HepG2 (cell line): ENCODE measurements around the gene DLX3. TPM values are rescaled to one million over a fixed set of nuclear protein-coding genes. Genes with fewer than 3 reads are reported as not detected.

Experiments
- CBX1 ChIP-seq: IDR thresholded peaks from one replicate; pipeline ENCODE4 v1.6.1; 2016; ENCODE audit warnings: antibody characterized with exemption, low read depth
- CBX2 ChIP-seq, 2 experiments: fragments of 200-600 bp in 1 of 2; sonication (generic); formaldehyde crosslinking in 1 of 2; IDR thresholded peaks; 2 replicates each; pipeline versions ENCODE4 v1.7.0 to v1.8.1; 2018 to 2022; ENCODE audit warnings: low read depth in 2 of 2, low read length in 1 of 2, mild to moderate bottlenecking in 1 of 2, missing genetic modification reagents in 1 of 2
- IKZF4 ChIP-seq: sonication (generic); formaldehyde crosslinking; IDR thresholded peaks from 2 replicates; pipeline ENCODE4 v1.5.1; 2020; ENCODE audit warnings: borderline replicate concordance, mild to moderate bottlenecking, low read depth, missing genetic modification reagents; ENCODE audit errors: not compliant biosample characterization
- KLF11 ChIP-seq: IDR thresholded peaks from 2 replicates; pipeline ENCODE4 v1.6.1; 2016; ENCODE audit warnings: missing compliant biosample characterization
- NFIB ChIP-seq: sonication (generic); formaldehyde crosslinking; IDR thresholded peaks from 2 replicates; pipeline ENCODE4 v1.9.0; 2021; ENCODE audit warnings: missing genetic modification reagents, mild to moderate bottlenecking, borderline replicate concordance
- NR2F2 ChIP-seq: IDR thresholded peaks from 2 replicates; pipeline ENCODE4 v1.6.1; 2012; ENCODE audit warnings: low read depth, inconsistent platforms, borderline replicate concordance
- SIN3B ChIP-seq: fragments of 150-350 bp; IDR thresholded peaks from 2 replicates; pipeline ENCODE4 v1.6.1; 2014; ENCODE audit warnings: low read length
- SRY ChIP-seq: sonication (generic); formaldehyde crosslinking; IDR thresholded peaks from 2 replicates; pipeline ENCODE4 v1.8.0; 2022; ENCODE audit warnings: mild to moderate bottlenecking, missing genetic modification reagents
- ZNF121 ChIP-seq: sonication (generic); formaldehyde crosslinking; IDR thresholded peaks from 2 replicates; pipeline ENCODE4 v1.5.0; 2020; ENCODE audit warnings: mild to moderate bottlenecking, missing genetic modification reagents
- ZNF20 ChIP-seq: sonication (generic); formaldehyde crosslinking; IDR thresholded peaks from 2 replicates; pipeline ENCODE4 v1.4.0; 2020; ENCODE audit warnings: mild to moderate bottlenecking, moderate library complexity, missing genetic modification reagents
- ZNF558 ChIP-seq: sonication (generic); formaldehyde crosslinking; IDR thresholded peaks from 2 replicates; pipeline ENCODE4 v1.9.0; 2022; ENCODE audit warnings: mild to moderate bottlenecking, missing genetic modification reagents, borderline replicate concordance
- ZNF724P ChIP-seq: sonication (generic); formaldehyde crosslinking; IDR thresholded peaks from 2 replicates; pipeline ENCODE4 v1.8.0; 2022; ENCODE audit warnings: missing genetic modification reagents, borderline replicate concordance
- ZSCAN21 ChIP-seq: sonication (generic); formaldehyde crosslinking; IDR thresholded peaks from 2 replicates; pipeline ENCODE4 v1.8.0; 2022; ENCODE audit warnings: mild to moderate bottlenecking, missing genetic modification reagents, moderate library complexity, borderline replicate concordance
- polyA plus RNA-seq, 8 experiments: library from polyadenylated mRNA; depleted of rRNA in 3 of 8; stranded (reverse) in 7 of 8; unstranded in 1 of 8; fragments of >200 nt; fragmentation: Illumina TruSeq in 4 of 8; extraction: Trizol in 4 of 8; gene quantifications; 2 replicates each; pipeline versions ENCODE4 v1.2.1 to v1.2.3, GENCODE V29; 2011 to 2016; ENCODE audit warnings: low read depth in 4 of 8, missing spikeins in 1 of 8, mixed read lengths in 1 of 8; ENCODE audit not compliant: insufficient read depth in 1 of 8
- total RNA-seq, 5 experiments: library from RNA; depleted of rRNA; stranded (reverse); fragments of >200 nt; fragmentation: Illumina TruSeq; extraction: Trizol; gene quantifications; 2 replicates each; pipeline ENCODE4 v1.2.3, GENCODE V29; 2016; ENCODE audit warnings: low read depth in 1 of 5
- TF ChIP-seq, protein P1 (sequence below): sonication (generic); formaldehyde crosslinking; IDR thresholded peaks from 2 replicates; pipeline ENCODE4 v1.9.0; 2021; ENCODE audit warnings: missing genetic modification reagents, borderline replicate concordance
- TF ChIP-seq, protein P2 (sequence below): sonication (generic); formaldehyde crosslinking; IDR thresholded peaks from 2 replicates; pipeline ENCODE4 v1.4.0; 2020; ENCODE audit warnings: missing genetic modification reagents
- TF ChIP-seq, protein P3 (sequence below): sonication (generic); formaldehyde crosslinking; IDR thresholded peaks from 2 replicates; pipeline ENCODE4 v1.4.0; 2020; ENCODE audit warnings: missing genetic modification reagents
- TF ChIP-seq, protein P4 (sequence below): sonication (generic); formaldehyde crosslinking; IDR thresholded peaks from 2 replicates; pipeline ENCODE4 v1.4.0; 2020; ENCODE audit warnings: missing genetic modification reagents

The DLX3 gene
- total and polyA plus RNA-seq, 2 of the 13 experiments (the other 11 are each of a cell fraction or from before 2014, with no cell fraction given) = 0.03 TPM; not detected in 1

DNA sequence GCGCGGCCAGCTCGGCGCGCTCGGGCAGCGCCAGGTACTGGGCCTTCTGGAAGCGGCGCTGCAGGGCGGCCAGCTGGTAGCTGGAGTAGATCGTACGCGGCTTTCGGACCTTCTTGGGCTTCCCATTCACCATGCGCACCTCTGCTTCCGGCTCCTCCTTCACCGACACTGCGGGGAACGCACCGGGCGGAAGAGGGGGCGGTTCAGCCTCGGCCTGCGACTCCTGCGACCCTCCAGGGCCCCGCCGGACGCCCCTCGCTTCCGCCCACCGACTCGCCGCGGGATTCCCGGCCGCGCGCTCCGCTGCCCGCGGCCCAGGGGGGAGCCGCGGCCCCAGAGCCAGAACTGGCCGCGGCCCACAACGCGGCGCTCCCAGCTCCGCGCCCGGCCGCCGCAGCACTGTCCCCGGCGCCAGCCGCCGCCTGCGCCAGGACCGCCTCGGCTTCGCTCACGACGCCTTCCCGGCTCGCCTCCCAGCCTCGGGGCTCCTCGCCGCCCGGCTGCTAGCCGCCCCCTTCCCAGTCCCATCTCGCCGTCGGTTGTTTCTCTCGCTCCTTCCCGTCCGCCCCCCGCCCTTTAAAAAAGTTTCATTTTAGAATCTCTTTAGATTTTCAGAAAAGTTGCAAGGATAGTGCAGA, 1.5 kb downstream of the DLX3 start (continued):
- TF ChIP-seq CBX2 (IDR thresholded peaks at IDR 0.05; ENCODE audit: low read depth, low read length) (no peak), CBX2 (CRISPR knock-in tag; IDR thresholded peaks at IDR 0.05; ENCODE audit: low read depth) (0 out of 2 replicates have a peak, but pooled peaks have one; percentile 42), ZSCAN21 (CRISPR knock-in tag) (peak; percentile 55; the same call in 1 of the 2 replicates), CBX1 (no peak), ZNF20 (CRISPR knock-in tag) (no peak), SIN3B (no peak), IKZF4 (CRISPR knock-in tag) (no peak), ZNF558 (CRISPR knock-in tag) (no peak), NR2F2 (no peak), NFIB (CRISPR knock-in tag) (no peak), ZNF724P (0 out of 2 replicates have a peak, but pooled peaks have one; percentile 42), ZNF121 (CRISPR knock-in tag) (no peak), KLF11 (no peak), SRY (CRISPR knock-in tag) (no peak)
- TF ChIP-seq, protein P1, sequence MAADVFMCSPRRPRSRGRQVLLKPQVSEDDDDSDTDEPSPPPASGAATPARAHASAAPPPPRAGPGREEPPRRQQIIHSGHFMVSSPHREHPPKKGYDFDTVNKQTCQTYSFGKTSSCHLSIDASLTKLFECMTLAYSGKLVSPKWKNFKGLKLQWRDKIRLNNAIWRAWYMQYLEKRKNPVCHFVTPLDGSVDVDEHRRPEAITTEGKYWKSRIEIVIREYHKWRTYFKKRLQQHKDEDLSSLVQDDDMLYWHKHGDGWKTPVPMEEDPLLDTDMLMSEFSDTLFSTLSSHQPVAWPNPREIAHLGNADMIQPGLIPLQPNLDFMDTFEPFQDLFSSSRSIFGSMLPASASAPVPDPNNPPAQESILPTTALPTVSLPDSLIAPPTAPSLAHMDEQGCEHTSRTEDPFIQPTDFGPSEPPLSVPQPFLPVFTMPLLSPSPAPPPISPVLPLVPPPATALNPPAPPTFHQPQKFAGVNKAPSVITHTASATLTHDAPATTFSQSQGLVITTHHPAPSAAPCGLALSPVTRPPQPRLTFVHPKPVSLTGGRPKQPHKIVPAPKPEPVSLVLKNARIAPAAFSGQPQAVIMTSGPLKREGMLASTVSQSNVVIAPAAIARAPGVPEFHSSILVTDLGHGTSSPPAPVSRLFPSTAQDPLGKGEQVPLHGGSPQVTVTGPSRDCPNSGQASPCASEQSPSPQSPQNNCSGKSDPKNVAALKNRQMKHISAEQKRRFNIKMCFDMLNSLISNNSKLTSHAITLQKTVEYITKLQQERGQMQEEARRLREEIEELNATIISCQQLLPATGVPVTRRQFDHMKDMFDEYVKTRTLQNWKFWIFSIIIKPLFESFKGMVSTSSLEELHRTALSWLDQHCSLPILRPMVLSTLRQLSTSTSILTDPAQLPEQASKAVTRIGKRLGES = no peak
- TF ChIP-seq, protein P2, sequence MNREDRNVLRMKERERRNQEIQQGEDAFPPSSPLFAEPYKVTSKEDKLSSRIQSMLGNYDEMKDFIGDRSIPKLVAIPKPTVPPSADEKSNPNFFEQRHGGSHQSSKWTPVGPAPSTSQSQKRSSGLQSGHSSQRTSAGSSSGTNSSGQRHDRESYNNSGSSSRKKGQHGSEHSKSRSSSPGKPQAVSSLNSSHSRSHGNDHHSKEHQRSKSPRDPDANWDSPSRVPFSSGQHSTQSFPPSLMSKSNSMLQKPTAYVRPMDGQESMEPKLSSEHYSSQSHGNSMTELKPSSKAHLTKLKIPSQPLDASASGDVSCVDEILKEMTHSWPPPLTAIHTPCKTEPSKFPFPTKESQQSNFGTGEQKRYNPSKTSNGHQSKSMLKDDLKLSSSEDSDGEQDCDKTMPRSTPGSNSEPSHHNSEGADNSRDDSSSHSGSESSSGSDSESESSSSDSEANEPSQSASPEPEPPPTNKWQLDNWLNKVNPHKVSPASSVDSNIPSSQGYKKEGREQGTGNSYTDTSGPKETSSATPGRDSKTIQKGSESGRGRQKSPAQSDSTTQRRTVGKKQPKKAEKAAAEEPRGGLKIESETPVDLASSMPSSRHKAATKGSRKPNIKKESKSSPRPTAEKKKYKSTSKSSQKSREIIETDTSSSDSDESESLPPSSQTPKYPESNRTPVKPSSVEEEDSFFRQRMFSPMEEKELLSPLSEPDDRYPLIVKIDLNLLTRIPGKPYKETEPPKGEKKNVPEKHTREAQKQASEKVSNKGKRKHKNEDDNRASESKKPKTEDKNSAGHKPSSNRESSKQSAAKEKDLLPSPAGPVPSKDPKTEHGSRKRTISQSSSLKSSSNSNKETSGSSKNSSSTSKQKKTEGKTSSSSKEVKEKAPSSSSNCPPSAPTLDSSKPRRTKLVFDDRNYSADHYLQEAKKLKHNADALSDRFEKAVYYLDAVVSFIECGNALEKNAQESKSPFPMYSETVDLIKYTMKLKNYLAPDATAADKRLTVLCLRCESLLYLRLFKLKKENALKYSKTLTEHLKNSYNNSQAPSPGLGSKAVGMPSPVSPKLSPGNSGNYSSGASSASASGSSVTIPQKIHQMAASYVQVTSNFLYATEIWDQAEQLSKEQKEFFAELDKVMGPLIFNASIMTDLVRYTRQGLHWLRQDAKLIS (CRISPR knock-in tag) = no peak
- TF ChIP-seq, protein P3, sequence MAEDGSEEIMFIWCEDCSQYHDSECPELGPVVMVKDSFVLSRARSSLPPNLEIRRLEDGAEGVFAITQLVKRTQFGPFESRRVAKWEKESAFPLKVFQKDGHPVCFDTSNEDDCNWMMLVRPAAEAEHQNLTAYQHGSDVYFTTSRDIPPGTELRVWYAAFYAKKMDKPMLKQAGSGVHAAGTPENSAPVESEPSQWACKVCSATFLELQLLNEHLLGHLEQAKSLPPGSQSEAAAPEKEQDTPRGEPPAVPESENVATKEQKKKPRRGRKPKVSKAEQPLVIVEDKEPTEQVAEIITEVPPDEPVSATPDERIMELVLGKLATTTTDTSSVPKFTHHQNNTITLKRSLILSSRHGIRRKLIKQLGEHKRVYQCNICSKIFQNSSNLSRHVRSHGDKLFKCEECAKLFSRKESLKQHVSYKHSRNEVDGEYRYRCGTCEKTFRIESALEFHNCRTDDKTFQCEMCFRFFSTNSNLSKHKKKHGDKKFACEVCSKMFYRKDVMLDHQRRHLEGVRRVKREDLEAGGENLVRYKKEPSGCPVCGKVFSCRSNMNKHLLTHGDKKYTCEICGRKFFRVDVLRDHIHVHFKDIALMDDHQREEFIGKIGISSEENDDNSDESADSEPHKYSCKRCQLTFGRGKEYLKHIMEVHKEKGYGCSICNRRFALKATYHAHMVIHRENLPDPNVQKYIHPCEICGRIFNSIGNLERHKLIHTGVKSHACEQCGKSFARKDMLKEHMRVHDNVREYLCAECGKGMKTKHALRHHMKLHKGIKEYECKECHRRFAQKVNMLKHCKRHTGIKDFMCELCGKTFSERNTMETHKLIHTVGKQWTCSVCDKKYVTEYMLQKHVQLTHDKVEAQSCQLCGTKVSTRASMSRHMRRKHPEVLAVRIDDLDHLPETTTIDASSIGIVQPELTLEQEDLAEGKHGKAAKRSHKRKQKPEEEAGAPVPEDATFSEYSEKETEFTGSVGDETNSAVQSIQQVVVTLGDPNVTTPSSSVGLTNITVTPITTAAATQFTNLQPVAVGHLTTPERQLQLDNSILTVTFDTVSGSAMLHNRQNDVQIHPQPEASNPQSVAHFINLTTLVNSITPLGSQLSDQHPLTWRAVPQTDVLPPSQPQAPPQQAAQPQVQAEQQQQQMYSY (CRISPR knock-in tag) = no peak
- TF ChIP-seq, protein P4, sequence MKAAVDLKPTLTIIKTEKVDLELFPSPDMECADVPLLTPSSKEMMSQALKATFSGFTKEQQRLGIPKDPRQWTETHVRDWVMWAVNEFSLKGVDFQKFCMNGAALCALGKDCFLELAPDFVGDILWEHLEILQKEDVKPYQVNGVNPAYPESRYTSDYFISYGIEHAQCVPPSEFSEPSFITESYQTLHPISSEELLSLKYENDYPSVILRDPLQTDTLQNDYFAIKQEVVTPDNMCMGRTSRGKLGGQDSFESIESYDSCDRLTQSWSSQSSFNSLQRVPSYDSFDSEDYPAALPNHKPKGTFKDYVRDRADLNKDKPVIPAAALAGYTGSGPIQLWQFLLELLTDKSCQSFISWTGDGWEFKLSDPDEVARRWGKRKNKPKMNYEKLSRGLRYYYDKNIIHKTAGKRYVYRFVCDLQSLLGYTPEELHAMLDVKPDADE (CRISPR knock-in tag) = no peak
